GM18870 (cell line): ENCODE results near the gene ZNF19.

Source experiments
- ATAC-seq: cut with Tn5 transposase; IDR thresholded peaks from one replicate; pipeline ENCODE4 v1.9.1; 2021; ENCODE audit warnings: moderate library complexity; ENCODE audit not compliant: unreplicated experiment

ZNF19 gene

GRCh38 chr16:71491054-71491453, 1.9 kb upstream of the ZNF19 start:
- ATAC-seq: no peak

DNA sequence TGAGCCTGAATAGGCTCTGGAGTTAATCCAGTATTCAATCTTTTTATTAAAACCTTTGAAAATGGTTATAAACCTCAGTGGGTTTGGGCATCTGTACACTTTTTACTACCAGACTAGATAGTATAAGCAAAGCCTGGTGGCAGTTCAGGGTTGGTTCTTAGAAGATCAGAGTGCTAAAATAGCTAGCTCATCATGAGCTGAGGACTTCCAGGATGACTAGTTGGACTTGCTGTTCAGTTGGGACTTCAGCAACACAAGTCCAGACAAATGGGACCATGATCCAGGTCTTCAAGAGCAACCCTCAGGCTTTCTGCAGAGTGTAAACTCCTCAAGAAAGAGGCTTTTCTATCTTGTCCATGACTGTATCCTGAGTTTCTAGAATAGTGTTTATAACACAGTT, 1.2 kb upstream of the ZNF19 start:
- ATAC-seq: no peak

DNA sequence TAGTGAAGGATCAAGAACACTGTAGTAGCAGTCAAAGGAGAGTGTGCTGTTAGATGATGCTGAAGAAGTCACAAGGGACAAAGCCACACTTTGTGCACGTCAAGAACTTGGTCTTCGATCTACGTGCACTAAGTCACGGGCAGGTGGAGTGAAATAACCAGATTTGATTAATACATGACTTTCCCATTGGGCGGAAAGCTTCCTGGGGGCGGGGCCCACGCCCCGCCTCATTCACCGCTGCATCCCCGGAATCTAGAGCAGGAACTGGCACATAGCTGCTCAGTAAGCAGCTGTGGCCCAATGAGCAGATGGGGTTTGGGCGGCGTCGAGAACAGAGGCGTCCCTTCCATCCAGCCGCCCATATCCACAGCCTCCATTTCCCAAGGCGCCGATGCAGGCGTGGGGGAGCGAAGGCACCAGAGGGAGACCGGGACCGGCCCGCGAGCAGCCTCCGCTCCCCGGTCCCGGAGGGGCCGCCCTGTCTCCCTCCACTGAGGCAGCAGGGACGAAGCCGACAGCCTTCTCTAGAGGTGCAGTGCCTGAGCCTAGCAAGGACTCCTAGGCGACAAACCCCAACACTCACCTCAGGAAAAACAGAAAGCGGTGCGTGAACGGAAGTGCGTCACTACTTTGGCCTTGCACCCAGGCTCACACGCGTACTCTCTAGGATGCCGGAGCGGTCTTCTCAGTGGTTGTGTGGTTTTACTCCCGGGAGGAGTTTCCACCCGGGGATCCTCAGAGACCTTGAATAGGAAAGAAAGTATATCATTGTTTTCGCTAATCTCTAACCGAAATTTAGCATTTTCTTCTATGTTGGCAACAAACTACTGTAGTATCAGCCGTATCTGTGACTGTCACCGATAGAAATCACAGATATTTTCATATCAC, 4.9 kb downstream of the ZNF19 start:
- peak; percentile 80 for ATAC-seq

GRCh38 chr16:71482569-71482968, 6.6 kb downstream of the ZNF19 start:
- ATAC-seq: no peak

- no peak for ATAC-seq
These were observed 8.2 kb downstream of the ZNF19 start for GRCh38 chr16:71480956-71481355.

DNA sequence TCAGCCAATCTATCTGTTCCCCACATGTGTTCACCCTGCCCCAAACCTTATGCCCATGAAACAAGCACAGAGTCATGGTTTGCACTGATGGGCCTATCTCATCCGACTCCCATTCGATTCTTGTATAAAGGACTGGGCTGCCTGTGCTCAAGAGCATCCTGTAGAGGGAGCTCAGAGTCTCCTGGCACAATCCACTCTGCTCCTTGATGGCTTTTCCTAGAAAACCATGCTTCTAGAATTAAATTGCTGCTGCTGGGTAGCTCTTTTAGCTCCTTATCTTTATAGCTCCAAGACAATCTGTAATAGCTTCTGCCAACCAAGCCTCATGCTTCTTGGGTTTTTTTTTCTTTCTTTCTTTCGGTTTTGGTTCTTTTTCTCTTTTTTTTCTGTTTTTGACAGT, 9.7 kb downstream of the ZNF19 start:
- ATAC-seq: no peak

GRCh38 chr16:71476457-71477124, 12.5 kb downstream of the ZNF19 start:
- no peak for ATAC-seq

GRCh38 chr16:71474864-71475263, 14.3 kb downstream of the ZNF19 start:
- ATAC-seq: no peak

GRCh38 chr16:71473891-71474290, 15.2 kb downstream of the ZNF19 start:
- ATAC-seq: no peak

- ATAC-seq: no peak
These were observed 16.2 kb downstream of the ZNF19 start for GRCh38 chr16:71472931-71473330.

DNA sequence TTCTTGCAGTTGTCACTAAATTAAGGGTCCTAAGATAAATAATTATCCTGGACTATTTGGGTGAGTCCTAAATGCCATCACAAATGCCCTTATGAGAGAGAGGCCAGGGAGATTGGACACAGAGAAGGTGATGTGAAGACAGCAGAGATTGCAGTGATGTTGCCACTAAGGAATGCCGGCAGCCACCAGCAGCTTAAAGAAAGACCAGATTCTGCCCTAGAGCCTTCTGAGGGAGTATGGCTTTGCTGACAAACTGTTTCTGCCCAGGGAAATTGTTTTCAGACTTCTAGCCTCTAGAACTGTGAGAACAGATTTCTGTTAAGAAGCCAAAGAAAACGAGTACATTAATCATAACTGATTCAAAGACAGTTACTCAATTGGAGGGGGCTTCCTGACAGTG, 17.1 kb downstream of the ZNF19 start:
- no peak for ATAC-seq

DNA sequence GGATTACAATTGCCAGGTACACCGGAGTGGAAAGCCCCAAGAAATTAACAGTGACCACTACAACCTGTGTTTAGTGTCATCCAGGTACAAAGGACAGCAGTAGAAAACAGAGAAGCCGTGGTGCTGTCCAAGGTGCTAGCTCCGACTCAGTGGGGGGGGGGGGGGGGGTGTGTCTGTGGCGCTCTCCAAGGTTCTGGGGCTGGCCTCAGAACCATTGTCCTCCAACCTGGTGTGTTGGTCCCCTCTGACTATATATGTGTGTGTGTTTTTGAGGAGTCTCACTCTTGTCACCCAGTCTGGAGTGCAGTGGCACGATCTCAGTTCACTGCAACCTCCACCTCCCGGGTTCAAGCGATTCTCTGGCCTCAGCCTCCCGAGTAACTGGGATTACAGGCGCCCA, 21.3 kb downstream of the ZNF19 start:
- no peak for ATAC-seq

DNA sequence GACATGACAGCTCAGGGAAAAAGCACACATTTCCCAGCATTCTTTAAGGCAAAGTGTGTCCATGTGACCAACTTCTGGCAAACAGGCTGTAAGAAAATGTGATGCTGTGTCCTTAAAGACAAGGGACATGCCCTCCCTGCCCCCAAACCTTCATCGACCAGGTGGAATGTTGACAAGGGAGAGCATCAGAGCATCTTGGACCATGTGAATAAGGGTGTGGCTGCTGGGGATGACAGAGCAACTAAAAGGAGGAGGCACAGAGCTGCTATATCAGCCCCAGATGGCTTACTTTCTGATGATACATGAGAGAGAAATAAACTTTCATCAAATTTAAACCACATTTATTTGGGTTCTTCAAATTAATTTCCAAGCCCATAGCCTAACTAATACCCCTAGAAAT, 24.9 kb downstream of the ZNF19 start:
- no peak for ATAC-seq

- ATAC-seq: peak; percentile 73
These were observed 27.2 kb downstream of the ZNF19 start, which contains the start of gene ZNF23 for GRCh38 chr16:71461686-71462648. Gene ZNF23 (minus strand): TSS chr16:71462247. CDS start chr16:71456796, 5,451 bp downstream.

DNA sequence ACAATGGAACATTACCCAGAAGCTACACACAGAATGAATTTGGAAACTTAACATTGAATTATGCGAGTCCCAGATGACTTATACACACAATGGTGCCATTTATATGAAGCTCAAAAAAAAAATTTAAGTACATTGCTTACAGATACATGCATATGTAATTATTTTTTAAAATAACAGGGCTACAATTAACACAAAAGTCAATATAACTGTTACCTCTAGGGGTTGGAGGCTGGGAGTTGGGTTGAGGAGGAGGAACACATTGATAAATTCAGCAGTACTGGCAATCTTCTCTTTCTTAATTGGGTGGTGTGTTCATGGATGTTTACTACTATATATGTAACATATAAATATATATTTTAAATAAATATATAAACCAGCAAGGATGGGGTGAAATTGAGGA, 28.2 kb downstream of the ZNF19 start:
- no peak for ATAC-seq

- no peak for ATAC-seq
These were observed 28.9 kb downstream of the ZNF19 start for GRCh38 chr16:71460236-71460635.

GRCh38 chr16:71459510-71459909, 29.6 kb downstream of the ZNF19 start:
- no peak for ATAC-seq

DNA sequence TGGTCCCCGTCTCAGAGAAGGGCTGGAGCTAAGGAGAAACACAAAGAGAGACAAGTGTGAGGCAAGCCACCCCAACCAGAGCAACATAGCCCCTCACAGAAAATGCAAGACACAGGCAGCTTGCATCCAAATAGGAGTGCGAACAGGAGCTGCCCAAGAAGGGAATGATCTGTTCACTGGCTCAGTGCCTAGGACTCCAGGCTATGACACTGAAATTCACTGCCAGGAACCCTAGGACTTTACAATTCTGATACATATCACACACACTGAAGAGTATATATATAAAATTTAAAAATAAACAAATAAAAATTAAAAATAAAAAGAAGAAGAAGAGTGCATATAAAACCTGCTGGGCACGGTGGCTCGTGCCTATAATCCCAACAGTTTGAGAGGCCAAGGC, 32.3 kb downstream of the ZNF19 start:
- ATAC-seq: no peak

- ATAC-seq: no peak
These were observed 36.1 kb downstream of the ZNF19 start for GRCh38 chr16:71453036-71453435.

- no peak for ATAC-seq
These were observed 40.1 kb downstream of the ZNF19 start for GRCh38 chr16:71449020-71449419.

DNA sequence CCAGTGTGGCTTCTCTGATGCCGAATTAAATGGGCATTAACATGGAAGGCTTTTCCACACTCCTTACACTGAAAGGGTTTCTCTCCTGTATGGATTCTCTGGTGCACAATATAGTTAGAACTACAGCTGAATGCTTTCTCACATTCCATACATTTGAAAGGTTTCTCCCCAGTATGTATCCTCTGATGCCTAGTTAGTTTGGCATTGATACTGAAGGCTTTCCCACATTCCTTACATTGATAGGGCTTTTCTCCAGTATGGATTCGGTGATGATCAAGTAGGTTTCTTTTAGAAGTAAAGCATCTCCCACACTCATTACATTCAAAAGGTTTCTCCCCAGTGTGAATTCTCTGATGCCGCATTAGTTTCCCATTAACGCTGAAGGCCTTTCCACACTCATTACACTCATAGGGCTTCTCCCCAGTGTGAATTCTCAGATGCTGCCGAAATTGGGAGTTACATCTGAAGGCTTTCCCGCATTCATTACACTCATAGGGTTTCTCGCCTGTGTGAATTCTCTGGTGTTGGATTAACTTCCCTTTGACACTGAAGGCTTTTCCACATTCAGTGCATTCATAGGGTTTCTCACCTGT, 40.8 kb downstream of the ZNF19 start:
- ATAC-seq: no peak
